Natural killer cell (primary cell): ENCODE results near the gene RNF130. TPM values are rescaled to one million over a fixed set of nuclear protein-coding genes. Genes with fewer than 3 reads are reported as not detected.

Experiments used
- ATAC-seq, 3 donors: fragments of 150-1000 bp in 2 of 3; fragments of 200-7000 bp in 1 of 3; cut with Tn5 transposase; 1 replicate in 1 of 3; 2 replicates in 2 of 3; pipeline ENCODE4 v1.10.0; 2021; ENCODE audit warnings: mild to moderate bottlenecking in 2 of 3, moderate library complexity in 2 of 3
- DNase-seq, 2 donors: peaks; one replicate each; pipeline versions ENCODE4 v3.0.0 to v3.0.0-alpha.2; 2013 to 2021; ENCODE audit warnings: mixed read lengths in 1 of 2
- H3K27ac ChIP-seq: one replicate; pipeline ENCODE4 v1.5.1; 2013; ENCODE audit warnings: mild to moderate bottlenecking, low read length
- H3K27me3 ChIP-seq: one replicate; pipeline ENCODE4 v1.6.1; 2013; ENCODE audit warnings: low read length; ENCODE audit not compliant: control insufficient read depth, insufficient read depth
- H3K36me3 ChIP-seq: one replicate; pipeline ENCODE4 v1.6.1; 2013; ENCODE audit warnings: low read length; ENCODE audit not compliant: control insufficient read depth, insufficient read depth
- H3K4me1 ChIP-seq: one replicate; pipeline ENCODE4 v1.6.1; 2013; ENCODE audit warnings: low read length; ENCODE audit not compliant: control insufficient read depth, insufficient read depth
- H3K4me3 ChIP-seq: one replicate; pipeline ENCODE4 v1.5.1; 2013; ENCODE audit warnings: low read length
- H3K9me3 ChIP-seq: one replicate; pipeline ENCODE4 v1.6.1; 2013; ENCODE audit warnings: low read length; ENCODE audit not compliant: control insufficient read depth, insufficient read depth
- H3K27ac Mint-ChIP-seq, 2 donors: one replicate each; pipeline ENCODE4 v1.8.0; 2022; ENCODE audit warnings: mild to moderate bottlenecking in 2 of 2, mixed read lengths in 2 of 2, moderate library complexity in 1 of 2
- H3K27me3 Mint-ChIP-seq, 2 donors: one replicate each; pipeline ENCODE4 v1.8.0; 2022; ENCODE audit warnings: low read depth in 2 of 2, mixed read lengths in 2 of 2
- H3K36me3 Mint-ChIP-seq: one replicate; pipeline ENCODE4 v1.8.0; 2022; ENCODE audit warnings: mixed read lengths
- H3K4me1 Mint-ChIP-seq, 2 donors: one replicate each; pipeline ENCODE4 v1.8.0; 2022; ENCODE audit warnings: mixed read lengths in 2 of 2
- H3K4me3 Mint-ChIP-seq: one replicate; pipeline ENCODE4 v1.8.0; 2022; ENCODE audit warnings: mild to moderate bottlenecking, moderate library complexity, mixed read lengths
- H3K9me3 Mint-ChIP-seq, 2 donors: one replicate each; pipeline ENCODE4 v1.8.0; 2022; ENCODE audit warnings: mixed read lengths in 2 of 2
- WGBS: methylation state at CpG from one replicate; pipeline ENCODE4 v1.1.7; 2013; ENCODE audit warnings: missing lambda C conversion rate; ENCODE audit not compliant: insufficient coverage; 5-methylcytosine and 5-hydroxymethylcytosine counted together
- intact Hi-C: fragments of 100-400 bp; cut with micrococcal nuclease; formaldehyde crosslinking; loops from one replicate; pipeline ENCODE4 v1.14.2; 2022
- total RNA-seq, 4 donors: library from RNA; stranded (reverse); fragments of 120-200 nt in 1 of 4; gene quantifications; one replicate each; pipeline versions ENCODE4 v1.2.3 to v1.2.4, GENCODE V29; 2013 to 2022
- TF ChIP-seq, protein P1 (sequence below): fragments of 200-600 bp; IDR thresholded peaks from one replicate; pipeline ENCODE4 v1.8.0; 2022; ENCODE audit warnings: antibody characterized with exemption

Gene RNF130, protein sequence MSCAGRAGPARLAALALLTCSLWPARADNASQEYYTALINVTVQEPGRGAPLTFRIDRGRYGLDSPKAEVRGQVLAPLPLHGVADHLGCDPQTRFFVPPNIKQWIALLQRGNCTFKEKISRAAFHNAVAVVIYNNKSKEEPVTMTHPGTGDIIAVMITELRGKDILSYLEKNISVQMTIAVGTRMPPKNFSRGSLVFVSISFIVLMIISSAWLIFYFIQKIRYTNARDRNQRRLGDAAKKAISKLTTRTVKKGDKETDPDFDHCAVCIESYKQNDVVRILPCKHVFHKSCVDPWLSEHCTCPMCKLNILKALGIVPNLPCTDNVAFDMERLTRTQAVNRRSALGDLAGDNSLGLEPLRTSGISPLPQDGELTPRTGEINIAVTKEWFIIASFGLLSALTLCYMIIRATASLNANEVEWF
- 10 to 100 TPM; 24.4 to 35.0 (median 25.5) TPM for total RNA-seq
- 54.1 TPM for total RNA-seq (2013)

DNA sequence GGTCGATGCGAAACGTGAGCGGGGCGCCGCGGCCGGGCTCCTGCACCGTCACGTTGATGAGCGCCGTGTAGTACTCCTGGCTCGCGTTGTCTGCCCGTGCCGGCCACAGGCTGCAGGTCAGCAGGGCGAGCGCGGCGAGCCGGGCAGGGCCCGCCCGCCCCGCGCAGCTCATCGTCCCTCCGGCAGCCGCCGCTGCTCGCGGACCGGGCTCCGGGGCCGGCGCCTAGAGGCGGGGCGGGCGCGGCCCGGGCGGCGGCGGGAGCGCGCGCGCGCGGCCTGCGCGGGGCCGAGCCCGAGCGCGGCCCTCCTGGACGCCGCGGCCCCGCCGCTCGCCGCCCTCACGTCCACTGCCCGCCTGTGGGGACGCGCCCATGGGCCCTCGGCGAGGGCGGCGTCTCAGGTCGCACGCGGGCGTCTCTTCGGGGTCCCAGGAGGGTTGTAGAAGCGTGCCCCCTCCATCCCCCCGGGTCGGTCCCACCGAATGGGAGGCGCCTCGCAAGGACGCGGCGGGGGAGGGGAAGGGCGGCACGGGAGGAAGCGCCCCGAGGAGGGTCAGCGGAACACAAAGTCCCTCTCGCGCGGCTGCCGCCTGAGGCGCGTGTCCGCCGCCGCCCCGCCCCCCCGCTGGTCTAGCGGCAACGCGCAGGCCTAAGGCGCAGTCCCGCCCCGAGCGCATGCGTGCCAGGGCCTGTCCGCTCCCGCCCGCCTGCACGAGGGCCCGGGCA, at the start of gene RNF130:
Gene RNF130, minus strand, starts transcription at position 229 of the 725 bp plus-strand sequence. Its CDS starts 57 bp downstream, at position 172.
- Mint-ChIP-seq H3K27me3 (peaks cover 12 to 22% of the 10 kb centered on the region in 2 donors), H3K9me3 (no peaks in the 10 kb centered on the region), H3K27ac (peak within 1 kb of the TSS; percentile 68 to 82), H3K4me3 (peak within 1 kb of the TSS; percentile 90), H3K4me1 (peaks cover 30 to 41% of the 10 kb centered on the region in 2 donors), H3K36me3 (no peaks in the 10 kb centered on the region)
- ATAC-seq (peak; percentile 81 to 91 (median 84)), DNase-seq (peak; percentile 87 to 90)
- intact Hi-C loops = loop anchor here (1.0 to 5.0 kb wide), 3 partner anchors 14 to 519 kb away; partner anchors contain the start of gene RUFY1
- WGBS = under 1% methylated on average over 113 of the region's 113 CpGs
- TF ChIP-seq, protein P1, sequence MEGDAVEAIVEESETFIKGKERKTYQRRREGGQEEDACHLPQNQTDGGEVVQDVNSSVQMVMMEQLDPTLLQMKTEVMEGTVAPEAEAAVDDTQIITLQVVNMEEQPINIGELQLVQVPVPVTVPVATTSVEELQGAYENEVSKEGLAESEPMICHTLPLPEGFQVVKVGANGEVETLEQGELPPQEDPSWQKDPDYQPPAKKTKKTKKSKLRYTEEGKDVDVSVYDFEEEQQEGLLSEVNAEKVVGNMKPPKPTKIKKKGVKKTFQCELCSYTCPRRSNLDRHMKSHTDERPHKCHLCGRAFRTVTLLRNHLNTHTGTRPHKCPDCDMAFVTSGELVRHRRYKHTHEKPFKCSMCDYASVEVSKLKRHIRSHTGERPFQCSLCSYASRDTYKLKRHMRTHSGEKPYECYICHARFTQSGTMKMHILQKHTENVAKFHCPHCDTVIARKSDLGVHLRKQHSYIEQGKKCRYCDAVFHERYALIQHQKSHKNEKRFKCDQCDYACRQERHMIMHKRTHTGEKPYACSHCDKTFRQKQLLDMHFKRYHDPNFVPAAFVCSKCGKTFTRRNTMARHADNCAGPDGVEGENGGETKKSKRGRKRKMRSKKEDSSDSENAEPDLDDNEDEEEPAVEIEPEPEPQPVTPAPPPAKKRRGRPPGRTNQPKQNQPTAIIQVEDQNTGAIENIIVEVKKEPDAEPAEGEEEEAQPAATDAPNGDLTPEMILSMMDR = no peak
- no peaks in the 10 kb centered on the region for H3K36me3 ChIP-seq
- H3K4me1 ChIP-seq = peaks cover 19% of the 10 kb centered on the region
- peak within 1 kb of the TSS; percentile 87 for H3K27ac ChIP-seq
- H3K9me3 ChIP-seq = no peaks in the 10 kb centered on the region
- no peaks in the 10 kb centered on the region for H3K27me3 ChIP-seq
- peak within 1 kb of the TSS; percentile 70 for H3K4me3 ChIP-seq

DNA sequence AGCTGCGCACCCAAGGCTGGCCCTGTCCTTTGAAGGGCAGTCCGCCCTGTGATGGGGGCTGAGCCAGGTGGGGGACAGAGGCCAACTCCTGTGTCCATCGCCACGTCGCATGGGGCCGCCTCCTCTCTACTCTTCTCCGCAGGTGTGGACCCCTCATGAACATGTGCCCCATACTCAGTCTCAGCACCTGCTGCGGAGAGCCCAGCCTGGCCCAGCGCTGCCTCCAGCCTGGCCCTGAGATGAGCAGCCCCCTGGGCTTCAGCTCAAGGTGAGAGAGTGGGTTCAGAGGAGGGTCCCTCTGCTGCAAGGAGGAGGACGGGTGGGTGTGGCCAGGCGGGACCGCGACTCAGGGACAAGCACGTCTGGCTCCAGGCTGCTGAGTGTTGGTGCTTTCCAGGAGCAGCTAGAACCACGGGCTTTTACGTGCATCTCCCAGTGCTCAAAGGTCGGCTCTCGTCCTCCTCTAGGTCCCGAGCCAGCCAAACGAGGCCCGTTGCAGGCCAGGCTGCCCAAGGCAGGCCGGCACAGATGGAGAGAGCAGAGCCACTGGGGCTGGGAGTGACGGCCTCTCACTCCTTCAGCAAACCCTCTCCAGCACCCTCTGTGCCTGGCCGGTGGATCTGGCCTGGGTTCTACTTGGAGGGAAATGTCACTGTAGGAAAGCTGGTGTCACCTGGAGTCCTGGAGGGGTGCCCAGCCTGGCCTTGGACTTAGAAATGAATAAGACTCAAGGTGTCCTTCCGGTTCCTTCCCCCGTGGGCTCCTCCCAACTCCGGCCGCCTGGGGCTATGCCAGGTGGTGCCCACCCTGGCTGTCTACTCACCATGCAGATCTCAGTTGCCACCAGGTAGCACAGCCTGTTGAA, 48.9 kb upstream of the RNF130 start:
- H3K27me3 ChIP-seq = no peaks in the 10 kb centered on the region
- no peak overlapping the region for H3K4me3 ChIP-seq
- no peak for ATAC-seq
- no peaks in the 10 kb centered on the region for H3K9me3 Mint-ChIP-seq
- no peak overlapping the region for H3K27ac ChIP-seq
- H3K27ac Mint-ChIP-seq = no peak overlapping the region
- no peaks in the 10 kb centered on the region for H3K36me3 ChIP-seq
- H3K4me1 Mint-ChIP-seq = no peaks in the 10 kb centered on the region
- H3K9me3 ChIP-seq = no peaks in the 10 kb centered on the region
- H3K4me3 Mint-ChIP-seq = no peak overlapping the region
- DNase-seq = no peak
- WGBS = 89% methylated on average over 28 of the region's 28 CpGs
- TF ChIP-seq, protein P1 = no peak
- no peaks in the 10 kb centered on the region for H3K36me3 Mint-ChIP-seq
- H3K27me3 Mint-ChIP-seq = peaks cover 4 to 18% of the 10 kb centered on the region in 2 donors
- H3K4me1 ChIP-seq = no peaks in the 10 kb centered on the region
- intact Hi-C loops = no loop called here

DNA sequence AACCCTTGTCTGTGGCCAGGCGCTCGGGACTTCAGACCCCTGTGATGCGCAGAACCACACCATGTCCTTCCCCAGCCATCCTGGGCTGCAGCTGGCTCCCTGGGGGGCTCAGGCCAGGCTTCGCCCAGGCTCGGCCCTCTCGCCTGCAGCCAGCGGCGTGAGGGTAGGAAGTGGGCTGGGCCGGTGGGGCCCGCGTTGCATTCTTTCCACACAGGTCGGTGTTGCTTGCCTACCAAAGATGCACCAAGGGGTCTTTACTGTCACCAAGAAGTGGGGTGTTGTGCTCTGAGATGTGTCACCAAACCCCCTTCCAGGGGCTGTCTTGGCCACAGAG, 48.3 kb upstream of the RNF130 start:
- H3K4me3 ChIP-seq = no peak overlapping the region
- H3K27ac Mint-ChIP-seq = no peak overlapping the region
- H3K4me3 Mint-ChIP-seq = no peak overlapping the region
- no peak for ATAC-seq
- TF ChIP-seq, protein P1 = no peak
- H3K27me3 Mint-ChIP-seq = peaks cover 4 to 18% of the 10 kb centered on the region in 2 donors
- H3K27ac ChIP-seq = no peak overlapping the region
- H3K9me3 Mint-ChIP-seq = no peaks in the 10 kb centered on the region
- no peaks in the 10 kb centered on the region for H3K36me3 Mint-ChIP-seq
- H3K36me3 ChIP-seq = no peaks in the 10 kb centered on the region
- no peaks in the 10 kb centered on the region for H3K9me3 ChIP-seq
- 85% methylated on average over 12 of the region's 12 CpGs for WGBS
- H3K27me3 ChIP-seq = no peaks in the 10 kb centered on the region
- intact Hi-C loops = no loop called here
- DNase-seq = no peak
- no peaks in the 10 kb centered on the region for H3K4me1 Mint-ChIP-seq
- H3K4me1 ChIP-seq = no peaks in the 10 kb centered on the region
